CD4-positive, CD25-positive, alpha-beta regulatory T cell (primary cell): ENCODE data around the gene PPP3CB. TPM values are rescaled to one million over a fixed set of nuclear protein-coding genes. Genes with fewer than 3 reads are reported as not detected.

ENCODE experiments used
- ATAC-seq, 2 donors: fragments of 150-1000 bp; cut with Tn5 transposase; one replicate each; pipeline ENCODE4 v1.10.0; 2021; ENCODE audit warnings: low read depth in 2 of 2, moderate number of reproducible peaks in 2 of 2, moderate library complexity in 1 of 2
- DNase-seq, 3 donors: peaks; one replicate each; pipeline versions ENCODE4 v3.0.0 to v3.0.0-alpha.2; 2012 to 2022; ENCODE audit warnings: mixed read lengths in 1 of 3
- H3K27ac ChIP-seq: one replicate; pipeline ENCODE4 v1.7.0; 2013; ENCODE audit warnings: mild to moderate bottlenecking, low read length; ENCODE audit not compliant: insufficient read depth, poor library complexity, severe bottlenecking
- H3K27me3 ChIP-seq: one replicate; pipeline ENCODE4 v1.7.0; 2013; ENCODE audit warnings: low read length; ENCODE audit not compliant: control insufficient read depth, insufficient read depth
- H3K36me3 ChIP-seq: one replicate; pipeline ENCODE4 v1.7.0; 2013; ENCODE audit warnings: mild to moderate bottlenecking, low read length, moderate library complexity; ENCODE audit not compliant: control insufficient read depth, insufficient read depth
- H3K4me1 ChIP-seq: 2 replicates; pipeline ENCODE4 v1.7.0; 2013; ENCODE audit warnings: mild to moderate bottlenecking, low read length; ENCODE audit not compliant: insufficient read depth, control insufficient read depth, poor library complexity, severe bottlenecking
- H3K4me3 ChIP-seq: one replicate; pipeline ENCODE4 v1.7.0; 2013; ENCODE audit warnings: low read depth, mild to moderate bottlenecking, low read length, moderate library complexity
- H3K9me3 ChIP-seq, 2 experiments: 1 replicate in 1 of 2; 2 replicates in 1 of 2; pipeline ENCODE4 v1.7.0; 2013; ENCODE audit warnings: low read length in 2 of 2, mild to moderate bottlenecking in 1 of 2, moderate library complexity in 1 of 2; ENCODE audit not compliant: control insufficient read depth in 2 of 2
- H3K27ac Mint-ChIP-seq, 3 donors: one replicate each; pipeline ENCODE4 v1.8.0; 2020 to 2022; ENCODE audit warnings: mild to moderate bottlenecking in 3 of 3, mixed read lengths in 3 of 3, moderate library complexity in 2 of 3
- H3K27me3 Mint-ChIP-seq: one replicate; pipeline ENCODE4 v1.8.0; 2022; ENCODE audit warnings: mild to moderate bottlenecking, mixed read lengths
- H3K36me3 Mint-ChIP-seq: one replicate; pipeline ENCODE4 v1.8.0; 2020; ENCODE audit warnings: mixed read lengths
- H3K4me1 Mint-ChIP-seq, 4 donors: one replicate each; pipeline ENCODE4 v1.8.0; 2020 to 2022; ENCODE audit warnings: mixed read lengths in 4 of 4, mild to moderate bottlenecking in 1 of 4
- H3K4me3 Mint-ChIP-seq, 4 donors: one replicate each; pipeline ENCODE4 v1.8.0; 2020 to 2022; ENCODE audit warnings: mild to moderate bottlenecking in 4 of 4, mixed read lengths in 4 of 4, moderate library complexity in 3 of 4
- H3K9me3 Mint-ChIP-seq, 7 donors: one replicate each; pipeline ENCODE4 v1.8.0; 2020 to 2022; ENCODE audit warnings: mixed read lengths in 7 of 7, mild to moderate bottlenecking in 3 of 7, moderate library complexity in 2 of 7
- polyA plus RNA-seq, 4 donors: library from polyadenylated mRNA; unstranded; fragments of 300-500 nt; fragmentation: Illumina TruSeq; gene quantifications; one replicate each; pipeline ENCODE4 v1.2.3, GENCODE V29; 2021
- total RNA-seq: library from RNA; stranded (reverse); gene quantifications from one replicate; pipeline ENCODE4 v1.2.3, GENCODE V29; 2022

Gene PPP3CB
- total RNA-seq (42.4 TPM), polyA plus RNA-seq (10 to 100 TPM; 10.8 to 18.0 (median 11.0) TPM)

GRCh38 chr10:73495884-73496674 is at the start of gene PPP3CB:
PPP3CB (minus strand) TSS chr10:73496024; CDS start chr10:73495889, 135 bp downstream.
- Histone ChIP-seq H3K27ac (peak within 1 kb of the TSS; percentile 95), H3K36me3 (no peaks in the 10 kb centered on the region), H3K4me1 (peaks cover 58% of the 10 kb centered on the region), H3K27me3 (no peaks in the 10 kb centered on the region), H3K9me3 (no peaks in the 10 kb centered on the region), H3K4me3 (peak within 1 kb of the TSS; percentile 95)
- peak; percentile 85 to 98 (median 86) for DNase-seq
- Mint-ChIP-seq H3K27me3 (no peaks in the 10 kb centered on the region), H3K4me1 (peaks cover 14 to 63% (median 52%) of the 10 kb centered on the region in 4 donors), H3K27ac (peak within 1 kb of the TSS; percentile 93 to 98 (median 98)), H3K36me3 (peaks cover 3% of the 10 kb centered on the region), H3K9me3 (no peaks in the 10 kb centered on the region), H3K4me3 (peak within 1 kb of the TSS; percentile 84 to 98 (median 94))
- ATAC-seq, result peak; percentile 80 to 85

DNA sequence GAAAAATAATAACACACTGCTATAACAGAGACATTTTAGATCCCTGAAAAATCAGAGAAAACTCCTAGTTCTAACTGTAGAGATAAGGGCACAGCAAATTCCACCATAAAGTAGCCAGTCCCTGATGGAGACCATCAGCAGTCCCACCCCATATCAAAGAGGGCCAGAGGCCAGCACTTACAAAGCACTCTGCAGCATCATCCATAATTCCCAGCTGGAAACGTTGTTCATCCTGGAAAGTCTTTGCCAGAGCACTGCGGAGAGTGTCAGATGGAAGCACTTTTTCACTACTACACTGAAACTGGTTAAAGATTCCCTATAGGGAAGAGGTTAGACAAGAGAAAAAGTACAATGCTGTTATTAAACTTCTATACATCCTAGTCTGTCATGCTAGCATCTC is 49.5 kb upstream of the PPP3CB start:
- no peaks in the 10 kb centered on the region for H3K9me3 Mint-ChIP-seq

DNA sequence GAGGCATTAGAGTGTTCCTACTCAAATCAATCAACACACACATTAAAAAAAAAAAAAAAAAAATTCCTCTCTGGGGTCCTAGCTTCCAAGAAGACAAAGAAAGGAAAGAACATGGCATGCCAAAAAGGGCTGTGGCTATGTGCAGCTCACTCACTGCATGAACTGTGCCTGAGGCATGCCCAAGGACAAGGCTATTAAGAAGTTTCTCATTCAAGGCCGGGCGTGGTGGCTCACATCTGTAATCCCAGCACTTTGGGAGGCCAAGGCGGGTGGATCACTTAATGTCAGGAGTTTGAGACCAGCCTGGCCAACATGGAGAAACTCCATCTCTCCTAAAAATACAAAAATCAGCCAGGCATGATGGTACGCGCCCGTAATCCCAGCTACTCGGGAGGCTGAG is 41.9 kb upstream of the PPP3CB start:
- Histone ChIP-seq H3K27ac (no peak overlapping the region), H3K36me3 (no peaks in the 10 kb centered on the region), H3K9me3 (no peaks in the 10 kb centered on the region), H3K4me1 (peaks cover 10% of the 10 kb centered on the region), H3K27me3 (no peaks in the 10 kb centered on the region), H3K4me3 (no peak overlapping the region)
- DNase-seq (no peak), ATAC-seq (no peak)
- Mint-ChIP-seq H3K27ac (no peak overlapping the region), H3K4me1 (peaks cover 7 to 12% (median 10%) of the 10 kb centered on the region in 4 donors), H3K9me3 (no peaks in the 10 kb centered on the region), H3K27me3 (no peaks in the 10 kb centered on the region), H3K4me3 (no peak overlapping the region), H3K36me3 (peaks cover 23% of the 10 kb centered on the region)

More for the DNA sequence above, 49.5 kb upstream of the PPP3CB start:
- Histone ChIP-seq H3K27me3 (no peaks in the 10 kb centered on the region), H3K27ac (no peak overlapping the region), H3K4me3 (no peak overlapping the region), H3K36me3 (no peaks in the 10 kb centered on the region), H3K4me1 (no peaks in the 10 kb centered on the region), H3K9me3 (no peaks in the 10 kb centered on the region)
- no peak for ATAC-seq
- Mint-ChIP-seq H3K36me3 (peaks cover 8% of the 10 kb centered on the region), H3K4me1 (no peaks in the 10 kb centered on the region), H3K27me3 (no peaks in the 10 kb centered on the region), H3K27ac (peak overlapping the region in 1 of 3 donors; percentile 35), H3K4me3 (no peak overlapping the region)
- no peak for DNase-seq

DNA sequence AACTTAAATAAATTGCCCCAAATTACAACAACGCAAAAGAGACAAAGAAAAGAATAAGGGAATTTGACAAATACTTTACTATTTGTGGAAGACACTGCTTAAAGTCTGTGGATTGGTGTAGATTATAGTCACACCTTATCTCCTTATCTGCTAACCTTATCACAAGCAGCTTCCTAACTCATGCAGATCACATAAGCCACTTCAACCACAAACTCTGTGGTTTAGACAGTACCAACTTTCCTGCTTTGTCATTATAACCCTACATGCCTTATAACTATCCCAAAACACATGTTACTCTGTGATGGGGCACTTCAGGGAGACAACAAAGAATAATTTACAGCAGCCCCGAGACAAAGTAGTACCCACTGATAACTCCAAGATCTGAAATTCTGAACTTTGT is 41.5 kb upstream of the PPP3CB start:
- DNase-seq (peak in 1 of 3 donors; percentile 18), ATAC-seq (no peak)
- Histone ChIP-seq H3K4me3 (no peak overlapping the region), H3K27ac (no peak overlapping the region), H3K27me3 (no peaks in the 10 kb centered on the region), H3K36me3 (no peaks in the 10 kb centered on the region), H3K9me3 (no peaks in the 10 kb centered on the region), H3K4me1 (peaks cover 10% of the 10 kb centered on the region)
- Mint-ChIP-seq H3K4me3 (no peak overlapping the region), H3K9me3 (no peaks in the 10 kb centered on the region), H3K27ac (no peak overlapping the region), H3K36me3 (peaks cover 23% of the 10 kb centered on the region), H3K27me3 (no peaks in the 10 kb centered on the region), H3K4me1 (peaks cover 7 to 12% (median 10%) of the 10 kb centered on the region in 4 donors)

DNA sequence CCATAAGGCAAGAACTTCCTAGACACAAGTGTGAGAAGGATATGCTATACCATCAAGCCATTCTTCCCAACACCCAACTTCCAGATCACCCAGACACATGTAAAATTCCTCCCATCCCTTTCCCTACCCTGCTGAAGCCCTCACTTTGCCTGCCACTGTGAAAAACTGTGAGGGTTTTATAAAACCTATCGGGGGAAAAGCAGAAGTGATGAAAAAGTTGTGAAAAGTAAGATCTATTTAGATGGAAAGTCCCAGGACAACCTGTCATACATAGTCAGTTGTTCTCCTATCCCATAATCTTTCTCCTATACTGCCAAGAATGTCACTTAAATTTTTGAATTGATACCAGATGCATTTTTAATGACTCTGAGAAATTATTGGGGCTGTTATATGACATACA is 39.0 kb upstream of the PPP3CB start:
- Mint-ChIP-seq H3K4me3 (no peak overlapping the region), H3K36me3 (peaks cover 15% of the 10 kb centered on the region), H3K27ac (no peak overlapping the region), H3K9me3 (no peaks in the 10 kb centered on the region), H3K4me1 (peaks cover 7 to 12% (median 10%) of the 10 kb centered on the region in 4 donors), H3K27me3 (no peaks in the 10 kb centered on the region)
- ATAC-seq (no peak), DNase-seq (no peak)
- H3K27me3 ChIP-seq, result no peaks in the 10 kb centered on the region
- no peaks in the 10 kb centered on the region for H3K9me3 ChIP-seq
- no peak overlapping the region for H3K27ac ChIP-seq
- no peak overlapping the region for H3K4me3 ChIP-seq
- H3K36me3 ChIP-seq, result no peaks in the 10 kb centered on the region
- H3K4me1 ChIP-seq, result peaks cover 10% of the 10 kb centered on the region

GRCh38 chr10:73529089-73529832 is 33.4 kb upstream of the PPP3CB start:
- Mint-ChIP-seq H3K4me1 (peaks cover 0 to 6% (median 2%) of the 10 kb centered on the region in 4 donors), H3K27ac (no peak overlapping the region), H3K4me3 (no peak overlapping the region)

GRCh38 chr10:73522263-73522662 is 26.4 kb upstream of the PPP3CB start:
- Histone ChIP-seq H3K27me3 (no peaks in the 10 kb centered on the region), H3K27ac (no peak overlapping the region), H3K36me3 (no peaks in the 10 kb centered on the region), H3K4me3 (no peak overlapping the region), H3K9me3 (no peaks in the 10 kb centered on the region), H3K4me1 (no peaks in the 10 kb centered on the region)
- Mint-ChIP-seq H3K27ac (no peak overlapping the region), H3K36me3 (peaks cover 22% of the 10 kb centered on the region), H3K27me3 (no peaks in the 10 kb centered on the region), H3K4me1 (peaks cover 0 to 2% (median 0%) of the 10 kb centered on the region in 4 donors), H3K9me3 (no peaks in the 10 kb centered on the region), H3K4me3 (no peak overlapping the region)
- DNase-seq (no peak), ATAC-seq (no peak)

More at GRCh38 chr10:73529089-73529832, 33.4 kb upstream of the PPP3CB start:
- H3K27me3 ChIP-seq, result no peaks in the 10 kb centered on the region
- ATAC-seq, result peak; percentile 88
- no peak overlapping the region for H3K4me3 ChIP-seq
- peak; percentile 33 to 81 (median 78) for DNase-seq
- H3K36me3 ChIP-seq, result no peaks in the 10 kb centered on the region
- H3K27ac ChIP-seq, result no peak overlapping the region
- no peaks in the 10 kb centered on the region for H3K9me3 Mint-ChIP-seq
- H3K4me1 ChIP-seq, result no peaks in the 10 kb centered on the region
- H3K27me3 Mint-ChIP-seq, result no peaks in the 10 kb centered on the region
- no peaks in the 10 kb centered on the region for H3K9me3 ChIP-seq
- peaks cover 3% of the 10 kb centered on the region for H3K36me3 Mint-ChIP-seq
